Kidney (tissue), 14 donors: ENCODE measurements around the gene SBF1. TPM values are rescaled to one million over a fixed set of nuclear protein-coding genes. Genes with fewer than 3 reads are reported as not detected.

ENCODE experiments used
- DNase-seq, 5 donors: peaks; one replicate each; pipeline ENCODE4 v3.0.0-alpha.2; 2013 to 2020
- FAIRE-seq: peaks from 2 replicates; lab custom pipeline; 2012; peaks lifted over from hg19 to GRCh38; lab: Jason Lieb, UNC
- H3K27ac ChIP-seq, 2 donors: one replicate each; pipeline ENCODE4 v1.7.0; 2013; ENCODE audit warnings: low read depth in 2 of 2, low read length in 2 of 2, inconsistent platforms in 1 of 2
- H3K27me3 ChIP-seq: one replicate; pipeline ENCODE4 v1.7.1; 2013; ENCODE audit warnings: low read length, inconsistent platforms; ENCODE audit not compliant: control insufficient read depth, insufficient read depth
- H3K36me3 ChIP-seq, 3 donors: one replicate each; pipeline versions ENCODE4 v1.7.0 to v1.7.1; 2013; ENCODE audit warnings: low read length in 3 of 3, control low read depth in 1 of 3, inconsistent platforms in 1 of 3; ENCODE audit not compliant: insufficient read depth in 3 of 3, control insufficient read depth in 2 of 3
- H3K4me1 ChIP-seq, 3 donors: one replicate each; pipeline versions ENCODE4 v1.7.0 to v1.7.1; 2013; ENCODE audit warnings: low read length in 3 of 3, inconsistent platforms in 1 of 3, low read depth in 1 of 3; ENCODE audit not compliant: control insufficient read depth in 2 of 3, insufficient read depth in 2 of 3
- H3K4me3 ChIP-seq, 3 donors: one replicate each; pipeline versions ENCODE4 v1.7.0 to v1.8.1; 2013; ENCODE audit warnings: low read length in 3 of 3, control low read depth in 1 of 3, inconsistent platforms in 1 of 3
- H3K9ac ChIP-seq, 3 donors: one replicate each; pipeline versions ENCODE4 v1.7.0 to v1.7.1; 2013; ENCODE audit warnings: low read length in 3 of 3, control low read depth in 1 of 3, inconsistent platforms in 1 of 3
- H3K9me3 ChIP-seq, 3 donors: one replicate each; pipeline versions ENCODE4 v1.7.0 to v1.7.1; 2013; ENCODE audit warnings: low read length in 3 of 3, control low read depth in 1 of 3, inconsistent platforms in 1 of 3; ENCODE audit not compliant: control insufficient read depth in 2 of 3, insufficient read depth in 1 of 3
- intact Hi-C: fragments of 100-400 bp; cut with DNase I; formaldehyde crosslinking; loops from one replicate; pipeline ENCODE4 v1.11.1; 2022
- polyA plus RNA-seq: library from polyadenylated mRNA; stranded (reverse); fragments of 350-450 nt; fragmentation: Illumina TruSeq; extraction: RNeasy Lipid Tissue Mini Kit (QIAGEN cat#74804); gene quantifications from one replicate; pipeline ENCODE4 v1.2.3, GENCODE V29; 2014; ENCODE audit warnings: low read depth, low replicate concordance; ENCODE audit not compliant: insufficient read depth
- total RNA-seq: library from RNA; stranded (reverse); fragmentation: NEBNext Ultra II Directional; extraction: Animal tissue kit (Norgen Biotek cat#: 25700); gene quantifications from one replicate; pipeline ENCODE4 v1.2.1, GENCODE V29; 2021
- TF ChIP-seq, protein P1 (sequence below): IDR thresholded peaks from 3 replicates; pipeline ENCODE4 v1.5.1; 2012; ENCODE audit warnings: mild to moderate bottlenecking, moderate library complexity, borderline replicate concordance; ENCODE audit not compliant: insufficient read depth; ENCODE audit errors: extremely low read depth
- donor health status: control.
- donor health status: control.
- donor health status: control.
- donor health status: control.
- donor health status: control.
- donor health status: DM: yes; HTN: yes; CAD: no.
- donor health status: Normal renal cell carcinoma (clear cell type).

SBF1 gene
- total and polyA plus RNA-seq, 2 donors from 2014 or later = 18.1 to 73.9 TPM

DNA sequence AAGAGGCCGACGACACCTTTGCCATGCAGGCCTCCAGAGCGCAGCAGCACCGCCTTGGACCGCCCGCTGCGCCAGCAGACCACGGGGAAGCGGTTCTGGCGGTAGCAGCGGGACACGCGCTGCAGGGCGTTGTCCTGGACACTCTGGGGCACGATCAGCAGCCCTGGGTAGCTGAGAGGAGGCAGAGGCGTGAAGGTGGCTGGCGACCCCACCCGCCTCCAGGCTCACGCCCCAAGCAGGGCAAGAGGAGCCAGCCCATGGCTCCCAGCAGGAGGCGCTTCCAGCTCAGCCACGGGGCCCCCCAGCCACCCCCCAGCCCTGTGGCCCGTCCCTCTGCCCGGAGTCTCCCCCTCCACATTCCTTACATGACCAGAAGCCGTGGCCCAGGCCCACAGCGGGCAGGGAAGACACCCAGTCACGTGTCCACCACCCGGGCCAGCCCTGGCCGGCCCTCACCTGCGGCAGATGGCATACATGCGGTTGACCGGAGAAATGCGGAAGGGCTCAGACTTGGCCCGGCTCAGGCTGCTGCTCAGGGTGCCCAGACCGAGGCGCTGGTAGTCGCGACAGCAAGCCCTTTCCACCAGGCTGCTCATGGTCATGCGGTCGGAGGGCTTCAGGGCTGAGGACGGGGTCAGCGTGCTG, 15.2 kb downstream of the SBF1 start:
- Histone ChIP-seq H3K27me3 (no peaks in the 10 kb centered on the region), H3K4me1 (no peaks in the 10 kb centered on the region), H3K9me3 (no peaks in the 10 kb centered on the region), H3K36me3 (peaks cover 0 to 58% (median 14%) of the 10 kb centered on the region in 3 donors), H3K9ac (no peak overlapping the region), H3K27ac (no peak overlapping the region), H3K4me3 (no peak overlapping the region)
- DNase-seq = no peak
- intact Hi-C loops = no loop called here
- TF ChIP-seq, protein P1, sequence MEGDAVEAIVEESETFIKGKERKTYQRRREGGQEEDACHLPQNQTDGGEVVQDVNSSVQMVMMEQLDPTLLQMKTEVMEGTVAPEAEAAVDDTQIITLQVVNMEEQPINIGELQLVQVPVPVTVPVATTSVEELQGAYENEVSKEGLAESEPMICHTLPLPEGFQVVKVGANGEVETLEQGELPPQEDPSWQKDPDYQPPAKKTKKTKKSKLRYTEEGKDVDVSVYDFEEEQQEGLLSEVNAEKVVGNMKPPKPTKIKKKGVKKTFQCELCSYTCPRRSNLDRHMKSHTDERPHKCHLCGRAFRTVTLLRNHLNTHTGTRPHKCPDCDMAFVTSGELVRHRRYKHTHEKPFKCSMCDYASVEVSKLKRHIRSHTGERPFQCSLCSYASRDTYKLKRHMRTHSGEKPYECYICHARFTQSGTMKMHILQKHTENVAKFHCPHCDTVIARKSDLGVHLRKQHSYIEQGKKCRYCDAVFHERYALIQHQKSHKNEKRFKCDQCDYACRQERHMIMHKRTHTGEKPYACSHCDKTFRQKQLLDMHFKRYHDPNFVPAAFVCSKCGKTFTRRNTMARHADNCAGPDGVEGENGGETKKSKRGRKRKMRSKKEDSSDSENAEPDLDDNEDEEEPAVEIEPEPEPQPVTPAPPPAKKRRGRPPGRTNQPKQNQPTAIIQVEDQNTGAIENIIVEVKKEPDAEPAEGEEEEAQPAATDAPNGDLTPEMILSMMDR = no peak
- FAIRE-seq = no peak

DNA sequence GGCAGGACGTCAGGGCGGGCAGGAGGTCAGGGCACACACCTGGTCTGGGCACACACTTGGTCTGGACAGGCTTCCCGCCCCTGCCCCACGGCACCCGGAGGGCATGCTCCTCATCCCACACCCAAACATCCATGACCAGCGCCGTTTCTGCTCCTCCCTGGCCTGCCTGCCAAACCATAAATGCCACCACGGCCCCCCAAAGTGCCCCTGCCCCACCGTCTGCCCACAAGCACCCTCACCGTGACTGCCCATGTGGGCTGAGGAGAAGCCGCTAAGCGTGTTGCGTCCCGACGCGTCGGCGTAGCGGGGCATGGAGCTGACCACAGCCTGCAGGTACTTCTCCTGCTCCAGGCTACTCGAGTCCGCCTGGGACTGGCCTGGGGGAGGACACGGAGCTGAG, 15.8 kb downstream of the SBF1 start:
- no peak overlapping the region for H3K9ac ChIP-seq
- H3K27me3 ChIP-seq = no peaks in the 10 kb centered on the region
- TF ChIP-seq, protein P1 = no peak
- H3K4me3 ChIP-seq = no peak overlapping the region
- no peak for FAIRE-seq
- no peak overlapping the region for H3K27ac ChIP-seq
- peaks cover 0 to 55% (median 14%) of the 10 kb centered on the region in 3 donors for H3K36me3 ChIP-seq
- intact Hi-C loops = no loop called here
- H3K4me1 ChIP-seq = no peaks in the 10 kb centered on the region
- no peaks in the 10 kb centered on the region for H3K9me3 ChIP-seq
- no peak for DNase-seq

DNA sequence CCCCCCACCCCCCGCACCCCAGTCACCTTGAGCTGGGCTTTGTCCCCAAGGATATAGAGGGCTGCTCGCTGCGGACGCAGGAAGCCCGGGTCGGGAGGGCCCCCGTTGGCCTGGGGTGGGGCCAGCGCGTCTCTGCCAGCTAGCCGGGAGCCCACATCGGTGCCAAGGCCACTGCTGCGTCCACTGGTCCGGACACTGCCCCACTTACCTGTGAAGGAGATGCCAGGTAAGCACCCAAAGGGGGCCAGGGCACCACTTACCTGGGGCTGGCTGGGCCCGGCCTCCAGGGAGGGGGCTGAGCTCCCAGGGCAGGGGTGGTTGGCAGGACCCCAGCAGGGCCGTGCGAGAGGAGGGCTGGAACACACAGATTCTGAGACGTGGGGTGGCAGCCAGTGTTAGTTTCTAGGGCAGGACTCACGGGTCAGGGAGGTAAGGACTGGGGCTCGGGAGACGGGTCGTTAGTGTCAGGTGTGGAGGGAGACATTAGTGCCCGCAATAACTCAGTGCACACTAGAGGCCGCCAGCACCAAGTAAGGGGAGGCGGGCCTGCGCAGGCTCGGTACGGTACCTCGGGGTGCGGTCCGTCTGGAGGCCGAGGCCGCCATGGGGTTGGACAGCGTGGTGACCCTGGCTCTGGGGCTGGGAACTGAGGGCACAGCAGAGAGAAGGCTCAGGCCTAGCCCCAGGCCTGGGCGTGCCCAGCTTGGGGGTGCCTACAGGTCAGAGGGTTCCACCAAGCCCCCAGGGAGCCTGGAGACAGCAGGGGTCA, 18.2 kb downstream of the SBF1 start:
- H3K27me3 ChIP-seq = no peaks in the 10 kb centered on the region
- TF ChIP-seq, protein P1 = no peak
- FAIRE-seq (no peak), DNase-seq (no peak)
- H3K9ac ChIP-seq = no peak overlapping the region
- no peak overlapping the region for H3K4me3 ChIP-seq
- H3K27ac ChIP-seq = no peak overlapping the region
- H3K4me1 ChIP-seq = no peaks in the 10 kb centered on the region
- H3K36me3 ChIP-seq = peaks cover 0 to 37% (median 8%) of the 10 kb centered on the region in 3 donors
- intact Hi-C loops = no loop called here
- H3K9me3 ChIP-seq = no peaks in the 10 kb centered on the region
